H1 (cell line): Measurements from ENCODE around the gene DHTKD1. TPM values are rescaled to one million over a fixed set of nuclear protein-coding genes. Genes with fewer than 3 reads are reported as not detected.

ENCODE experiments used
- CTCF ChIA-PET: fragments of 300-600 bp; sonication (Branson Sonifier 250); formaldehyde crosslinking; loops from one replicate; lab custom pipeline; 2021; ENCODE audit not compliant: partially characterized antibody; lab: Charles Lee
- POLR2A ChIA-PET: fragments of 300-600 bp; sonication (Branson Sonifier 250); formaldehyde crosslinking; loops from one replicate; lab custom pipeline; 2021; ENCODE audit warnings: inconsistent platforms; ENCODE audit not compliant: partially characterized antibody; lab: Charles Lee
- DNase-seq, 2 experiments: peaks; one replicate each; pipeline versions ENCODE4 v3.0.0 to v3.0.0-alpha.2; 2010 to 2022; ENCODE audit warnings: low spot score in 2 of 2, low read depth in 1 of 2, mixed read lengths in 1 of 2
- FAIRE-seq: peaks from 2 replicates; lab custom pipeline; 2011; peaks lifted over from hg19 to GRCh38; lab: Jason Lieb, UNC
- H2AFZ ChIP-seq: 2 replicates; pipeline ENCODE4 v1.8.1; 2012; ENCODE audit warnings: low read length, inconsistent platforms
- H2AK5ac ChIP-seq: 2 replicates; pipeline ENCODE4 v1.6.1; 2013; ENCODE audit warnings: low read depth, low read length
- H2BK120ac ChIP-seq: replicated peaks from 2 replicates; pipeline ENCODE3; 2013; ENCODE audit warnings: low read depth, low read length, inconsistent platforms
- H2BK12ac ChIP-seq: 2 replicates; pipeline ENCODE4 v1.6.1; 2013; ENCODE audit warnings: low read depth, low read length
- H2BK15ac ChIP-seq: 2 replicates; pipeline ENCODE4 v1.6.1; 2013; ENCODE audit warnings: low read length
- H2BK20ac ChIP-seq: 2 replicates; pipeline ENCODE4 v1.6.1; 2013; ENCODE audit warnings: low read length
- H2BK5ac ChIP-seq: 2 replicates; pipeline ENCODE4 v1.6.1; 2013; ENCODE audit warnings: low read depth, low read length
- H3K14ac ChIP-seq: 2 replicates; pipeline ENCODE4 v1.6.1; 2013; ENCODE audit warnings: inconsistent platforms; ENCODE audit not compliant: insufficient read length
- H3K18ac ChIP-seq: 2 replicates; pipeline ENCODE4 v1.6.1; 2013; ENCODE audit warnings: low read length; ENCODE audit errors: extremely low read depth
- H3K23ac ChIP-seq: 2 replicates; pipeline ENCODE4 v1.6.1; 2013; ENCODE audit warnings: inconsistent platforms; ENCODE audit not compliant: insufficient read length
- H3K23me2 ChIP-seq: 2 replicates; pipeline ENCODE4 v1.6.1; 2013; ENCODE audit warnings: low read depth, low read length
- H3K27ac ChIP-seq: 2 replicates; pipeline ENCODE4 v1.6.1; 2011; ENCODE audit warnings: low read depth, low read length, inconsistent platforms
- H3K27me3 ChIP-seq, 4 experiments: replicated peaks in 1 of 4; 1 replicate in 1 of 4; 2 replicates in 3 of 4; pipeline versions ENCODE4 v1.6.1 to v1.8.1; 2011 to 2013; ENCODE audit warnings: low read length in 3 of 4, mild to moderate bottlenecking in 3 of 4, inconsistent platforms in 2 of 4, mixed read lengths in 2 of 4, moderate library complexity in 1 of 4; ENCODE audit not compliant: control insufficient read depth in 3 of 4, insufficient read depth in 3 of 4; ENCODE audit errors: extremely low read depth in 1 of 4
- H3K36me3 ChIP-seq, 4 experiments: 2 replicates each; pipeline versions ENCODE4 v1.6.1 to v1.8.1; 2011 to 2013; ENCODE audit warnings: mild to moderate bottlenecking in 4 of 4, low read length in 3 of 4, moderate library complexity in 2 of 4, control low read depth in 1 of 4, inconsistent platforms in 1 of 4; ENCODE audit not compliant: insufficient read depth in 4 of 4, control insufficient read depth in 2 of 4
- H3K4ac ChIP-seq: replicated peaks from 2 replicates; pipeline ENCODE3; 2013; ENCODE audit warnings: low read length, low read depth, mixed read lengths, inconsistent platforms; ENCODE audit not compliant: insufficient read length
- H3K4me1 ChIP-seq, 4 experiments: replicated peaks in 1 of 4; 1 replicate in 1 of 4; 2 replicates in 3 of 4; pipeline versions ENCODE4 v1.6.1 to v1.8.1; 2011 to 2013; ENCODE audit warnings: low read length in 3 of 4, inconsistent platforms in 2 of 4, mixed read lengths in 1 of 4; ENCODE audit not compliant: insufficient read depth in 4 of 4, control insufficient read depth in 3 of 4
- H3K4me2 ChIP-seq, 2 experiments: 2 replicates each; pipeline versions ENCODE4 v1.6.1 to v1.8.1; 2011 to 2013; ENCODE audit warnings: low read depth in 2 of 2, low read length in 2 of 2, control low read depth in 1 of 2, inconsistent platforms in 1 of 2, mild to moderate bottlenecking in 1 of 2; ENCODE audit not compliant: insufficient read depth in 1 of 2
- H3K4me3 ChIP-seq, 4 experiments: fragments of 200-600, 300-600 bp in 1 of 4; sonication (generic), shearing (Covaris generic), sonication (Bioruptor Twin) in 1 of 4; 2 replicates each; pipeline versions ENCODE4 v1.5.1 to v1.8.1; 2011 to 2016; ENCODE audit warnings: low read length in 4 of 4, low read depth in 3 of 4, control low read depth in 2 of 4, inconsistent platforms in 2 of 4, mild to moderate bottlenecking in 2 of 4, mixed read lengths in 1 of 4, moderate library complexity in 1 of 4; ENCODE audit not compliant: insufficient read depth in 2 of 4; ENCODE audit errors: extremely low read depth in 1 of 4
- H3K56ac ChIP-seq: replicated peaks from 2 replicates; pipeline ENCODE3; 2013; ENCODE audit warnings: low read depth, mild to moderate bottlenecking, mixed read lengths, low read length, inconsistent platforms; ENCODE audit not compliant: insufficient read length
- H3K79me1 ChIP-seq: 2 replicates; pipeline ENCODE4 v1.6.1; 2013; ENCODE audit warnings: low read depth, low read length, control low read depth
- H3K79me2 ChIP-seq, 2 experiments: 2 replicates each; pipeline versions ENCODE4 v1.6.1 to v1.8.1; 2012 to 2013; ENCODE audit warnings: low read length in 2 of 2, mild to moderate bottlenecking in 2 of 2, inconsistent platforms in 1 of 2; ENCODE audit not compliant: insufficient read depth in 2 of 2, control insufficient read depth in 1 of 2
- H3K9ac ChIP-seq, 4 experiments: replicated peaks in 1 of 4; 1 replicate in 1 of 4; 2 replicates in 3 of 4; pipeline versions ENCODE4 v1.6.1 to v1.8.1; 2011 to 2013; ENCODE audit warnings: low read depth in 3 of 4, low read length in 3 of 4, control low read depth in 2 of 4, mild to moderate bottlenecking in 2 of 4, moderate library complexity in 2 of 4, inconsistent platforms in 1 of 4; ENCODE audit errors: extremely low read depth in 1 of 4
- H3K9me3 ChIP-seq, 2 experiments: 2 replicates each; pipeline versions ENCODE4 v1.6.1 to v1.8.1; 2012 to 2013; ENCODE audit warnings: mild to moderate bottlenecking in 2 of 2, moderate library complexity in 2 of 2, control low read depth in 1 of 2, inconsistent platforms in 1 of 2, low read depth in 1 of 2, low read length in 1 of 2, mixed read lengths in 1 of 2; ENCODE audit not compliant: insufficient read depth in 2 of 2
- H4K20me1 ChIP-seq, 2 experiments: replicated peaks in 1 of 2; 2 replicates each; pipeline versions ENCODE3 to v1.8.1; 2011 to 2013; ENCODE audit warnings: inconsistent platforms in 2 of 2, low read length in 2 of 2, mild to moderate bottlenecking in 1 of 2; ENCODE audit not compliant: insufficient read depth in 2 of 2, control insufficient read depth in 1 of 2
- H4K5ac ChIP-seq: 2 replicates; pipeline ENCODE4 v1.6.1; 2013; ENCODE audit warnings: low read length, low read depth, mixed read lengths, inconsistent platforms; ENCODE audit not compliant: insufficient read length
- H4K8ac ChIP-seq: 2 replicates; pipeline ENCODE4 v1.8.0; 2013; ENCODE audit warnings: mild to moderate bottlenecking, moderate library complexity, low read length, inconsistent platforms; ENCODE audit not compliant: insufficient read depth; ENCODE audit errors: extremely low read depth
- H4K91ac ChIP-seq: replicated peaks from 2 replicates; pipeline ENCODE3; 2013; ENCODE audit warnings: low read length, mixed read lengths, inconsistent platforms; ENCODE audit not compliant: insufficient read length
- CHD1 ChIP-seq: IDR thresholded peaks from 2 replicates; pipeline ENCODE4 v1.6.1; 2012; ENCODE audit warnings: low read depth, low read length, improper control_type of control experiment
- KDM5A ChIP-seq: fragments of 200-600 bp; IDR thresholded peaks from 2 replicates; pipeline ENCODE4 v1.7.1; 2012; ENCODE audit warnings: mild to moderate bottlenecking, low read length, inconsistent platforms, mixed read lengths
- PHF8 ChIP-seq: fragments of 200-600 bp; sonication (generic); conservative IDR thresholded peaks from 2 replicates; pipeline ENCODE4 v1.7.1; 2012; ENCODE audit warnings: low read depth, mild to moderate bottlenecking, inconsistent platforms, low read length, moderate library complexity
- RAD21 ChIP-seq, 2 experiments: IDR thresholded peaks in 1 of 2; conservative IDR thresholded peaks in 1 of 2; 2 replicates each; pipeline ENCODE4 v1.6.1; 2011; ENCODE audit warnings: low read depth in 2 of 2, low read length in 2 of 2, improper control_type of control experiment in 1 of 2, inconsistent platforms in 1 of 2, mild to moderate bottlenecking in 1 of 2, moderate library complexity in 1 of 2
- SP4 ChIP-seq: IDR thresholded peaks from 2 replicates; pipeline ENCODE4 v1.6.1; 2012; ENCODE audit warnings: low read length, inconsistent platforms
- WGBS, 2 experiments: shearing (Covaris generic) in 1 of 2; methylation state at CpG; one replicate each; pipeline versions ENCODE4 v1.1.6 to v1.1.7; 2013 to 2015; ENCODE audit warnings: low lambda C conversion rate in 2 of 2, mixed read lengths in 2 of 2, inconsistent platforms in 1 of 2, low coverage in 1 of 2, missing lambda C conversion rate in 1 of 2; ENCODE audit not compliant: insufficient replicate concordance in 2 of 2, insufficient coverage in 1 of 2, insufficient read length in 1 of 2; ENCODE audit errors: extremely low coverage in 1 of 2, missing lambda C conversion rate in 1 of 2; 5-methylcytosine and 5-hydroxymethylcytosine counted together
- polyA plus RNA-seq, 7 experiments: library from polyadenylated mRNA; depleted of rRNA in 3 of 7; stranded (reverse) in 5 of 7; unstranded in 2 of 7; fragments of >200 nt in 5 of 7; fragments of 200-250 nt in 2 of 7; gene quantifications; 1 replicate in 5 of 7; 2 replicates in 1 of 7; 4 replicates in 1 of 7; pipeline versions ENCODE4 v1.2.1 to v1.2.3, GENCODE V29; 2011 to 2013; ENCODE audit warnings: missing spikeins in 2 of 7, mixed read lengths in 2 of 7
- total RNA-seq: library from RNA; stranded (reverse); fragmentation: NEBNext Ultra II Directional; extraction: Animal tissue kit (Norgen Biotek cat#: 25700); gene quantifications from 2 replicates; pipeline ENCODE4 v1.2.1, GENCODE V29; 2021

Gene DHTKD1
- total and polyA plus RNA-seq, 2 of the 8 experiments (the other 6 are each of a cell fraction or from before 2014, with no cell fraction given), result 49.8 to 74.9 TPM

- H3K79me2 ChIP-seq, result peaks cover 10 to 73% of the 10 kb centered on the region in 2 experiments
- no peak overlapping the region for H2BK20ac ChIP-seq
- H4K20me1 ChIP-seq, result peaks cover 0 to 4% of the 10 kb centered on the region in 2 experiments
- H3K36me3 ChIP-seq, result peaks cover 2 to 29% (median 13%) of the 10 kb centered on the region in 4 experiments; a peak in 6 of 8 replicates
- no peak overlapping the region for H2BK5ac ChIP-seq
- no peak overlapping the region for H3K23ac ChIP-seq
- H3K9ac ChIP-seq, result no peak overlapping the region
- no peak overlapping the region for H3K56ac ChIP-seq
- FAIRE-seq (no peak), DNase-seq (no peak)
- no peak overlapping the region for H2BK15ac ChIP-seq
- H3K27ac ChIP-seq, result no peak overlapping the region
- no peak overlapping the region for H3K14ac ChIP-seq
- no peak overlapping the region for H2AK5ac ChIP-seq
- H2BK12ac ChIP-seq, result no peak overlapping the region
- CTCF ChIA-PET, result interaction anchor here (0.6 kb wide), 1 partner anchor 25 kb away, joined by 3 read pairs; no protein-coding TSS in a partner anchor
- H3K9me3 ChIP-seq, result no peaks in the 10 kb centered on the region
- H3K4me3 ChIP-seq, result no peak overlapping the region
- no peaks in the 10 kb centered on the region; a peak in 2 of 7 replicates for H3K4me1 ChIP-seq
- no peak overlapping the region for H4K5ac ChIP-seq
- no peaks in the 10 kb centered on the region for H3K23me2 ChIP-seq
- POLR2A ChIA-PET, result no interaction called here
- no peak overlapping the region for H3K4me2 ChIP-seq
- no peak overlapping the region for H4K8ac ChIP-seq
- peaks cover 4% of the 10 kb centered on the region for H3K79me1 ChIP-seq
- H4K91ac ChIP-seq, result no peak overlapping the region
- 86% methylated on average over 3 of the region's 3 CpGs; no CpG with 5 or more reads in 1 of the 2 experiments for WGBS, 2 experiments
- no peak overlapping the region for H2AFZ ChIP-seq
- H3K18ac ChIP-seq, result no peak overlapping the region
- H3K4ac ChIP-seq, result no peak overlapping the region
- no peaks in the 10 kb centered on the region for H3K27me3 ChIP-seq
- no peak overlapping the region for H2BK120ac ChIP-seq
- TF ChIP-seq RAD21 (IDR thresholded peaks at IDR 0.05 in 1 of 2, conservative IDR thresholded peaks at IDR 0.05 in 1 of 2; ENCODE audit: low read depth in 2 of 2, low read length in 2 of 2) (no peak), CHD1 (no peak), PHF8 (no peak), KDM5A (no peak), SP4 (no peak)
Measured at GRCh38 chr10:12036073-12036655, 32.6 kb upstream of the DHTKD1 start.
